ENCODE results near the gene HNRNPC. TPM values are rescaled to one million over a fixed set of nuclear protein-coding genes. Genes with fewer than 3 reads are reported as not detected.
"Not testable (repeated sequence)": the region's sequence is repeated elsewhere in the genome, so short reads cannot be mapped to it uniquely, and the experiment has no call there.

Gene HNRNPC
- total RNA-seq, 1 donor from 2014 or later = 388 TPM

- TF ChIP-seq CTCF (IDR thresholded peaks at IDR 0.05) = no peak
- H3K27ac ChIP-seq = no peak overlapping the region
- peaks cover 90% of the 10 kb centered on the region for H3K36me3 ChIP-seq
- intact Hi-C loops (cut with DNase I) = no loop called here
- DNase-seq (no peak), ATAC-seq (no peak)
- H3K27me3 ChIP-seq (ENCODE audit: low read depth) = no peaks in the 10 kb centered on the region
- peaks cover 52% of the 10 kb centered on the region for H3K4me1 ChIP-seq
- peak overlapping the region; percentile 4 for H3K4me3 ChIP-seq
- H3K9me3 ChIP-seq = no peaks in the 10 kb centered on the region
These were observed 12.5 kb downstream of the HNRNPC start for GRCh38 chr14:21256539-21257393.

- H3K9me3 ChIP-seq; DNase-seq; H3K27me3 ChIP-seq (ENCODE audit: low read depth); H3K4me3 ChIP-seq; ATAC-seq; intact Hi-C loops (cut with DNase I); H3K27ac ChIP-seq: not testable (repeated sequence)
- peaks cover 47% of the 10 kb centered on the region for H3K4me1 ChIP-seq
- H3K36me3 ChIP-seq = peaks cover 90% of the 10 kb centered on the region
These were observed 13.2 kb downstream of the HNRNPC start for GRCh38 chr14:21256102-21256447.

GRCh38 chr14:21255385-21256101 is 13.7 kb downstream of the HNRNPC start:
- intact Hi-C loops (cut with DNase I) = no loop called here
- Histone ChIP-seq H3K4me1 (peaks cover 47% of the 10 kb centered on the region), H3K27me3 (ENCODE audit: low read depth) (no peaks in the 10 kb centered on the region), H3K4me3 (no peak overlapping the region), H3K9me3 (no peaks in the 10 kb centered on the region), H3K36me3 (peaks cover 90% of the 10 kb centered on the region), H3K27ac (no peak overlapping the region)
- no peak for ATAC-seq
- DNase-seq = no peak
- TF ChIP-seq CTCF (IDR thresholded peaks at IDR 0.05) = no peak

GRCh38 chr14:21252149-21252548 is 17.1 kb downstream of the HNRNPC start:
- intact Hi-C loops (cut with DNase I) = no loop called here
- TF ChIP-seq CTCF (IDR thresholded peaks at IDR 0.05) = no peak
- DNase-seq = no peak
- H3K4me3 ChIP-seq = no peak overlapping the region
- no peaks in the 10 kb centered on the region for H3K27me3 ChIP-seq (ENCODE audit: low read depth)
- H3K36me3 ChIP-seq = peaks cover 87% of the 10 kb centered on the region
- no peak overlapping the region for H3K27ac ChIP-seq
- ATAC-seq = no peak
- peaks cover 33% of the 10 kb centered on the region for H3K4me1 ChIP-seq
- no peaks in the 10 kb centered on the region for H3K9me3 ChIP-seq

- Histone ChIP-seq H3K27me3 (ENCODE audit: low read depth) (no peaks in the 10 kb centered on the region), H3K27ac (no peak overlapping the region), H3K36me3 (peaks cover 78% of the 10 kb centered on the region), H3K9me3 (no peaks in the 10 kb centered on the region), H3K4me3 (no peak overlapping the region), H3K4me1 (peaks cover 32% of the 10 kb centered on the region)
- no peak for TF ChIP-seq CTCF (IDR thresholded peaks at IDR 0.05)
- ATAC-seq = no peak
- no peak for DNase-seq
- intact Hi-C loops (cut with DNase I) = no loop called here
These were observed 18.0 kb downstream of the HNRNPC start for GRCh38 chr14:21251215-21251614.
